ENCODE results near the gene HS2ST1.
"Not testable (repeated sequence)": the region's sequence is repeated elsewhere in the genome, so short reads cannot be mapped to it uniquely, and the experiment has no call there.

HS2ST1 gene

DNA sequence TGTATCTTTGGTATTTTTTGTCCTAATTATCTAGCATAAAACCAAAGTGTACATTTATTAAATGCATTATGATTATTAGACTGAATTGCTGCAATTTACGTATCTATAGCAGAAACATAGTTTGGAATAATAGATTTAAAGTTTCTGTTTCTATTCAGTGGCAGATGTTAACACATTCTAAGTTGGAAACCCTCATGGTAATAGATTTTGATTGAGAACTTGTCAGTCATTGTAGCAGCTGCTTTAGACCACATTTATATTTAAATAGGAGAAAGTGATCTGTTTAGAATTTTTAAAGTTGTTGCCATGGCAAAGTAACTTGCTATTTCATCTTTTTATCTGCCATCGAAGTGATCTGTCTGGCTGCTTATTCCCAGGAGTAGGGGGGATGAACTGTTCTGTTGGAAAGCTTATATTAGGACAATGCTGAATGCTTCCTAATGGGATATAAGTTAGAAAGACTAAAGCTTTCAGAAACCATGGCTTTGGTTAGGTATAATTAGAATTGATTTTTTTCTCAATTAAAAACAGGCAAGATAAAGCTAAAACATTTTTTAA is 61.6 kb downstream of the HS2ST1 start:
- no peak for DNase-seq

DNA sequence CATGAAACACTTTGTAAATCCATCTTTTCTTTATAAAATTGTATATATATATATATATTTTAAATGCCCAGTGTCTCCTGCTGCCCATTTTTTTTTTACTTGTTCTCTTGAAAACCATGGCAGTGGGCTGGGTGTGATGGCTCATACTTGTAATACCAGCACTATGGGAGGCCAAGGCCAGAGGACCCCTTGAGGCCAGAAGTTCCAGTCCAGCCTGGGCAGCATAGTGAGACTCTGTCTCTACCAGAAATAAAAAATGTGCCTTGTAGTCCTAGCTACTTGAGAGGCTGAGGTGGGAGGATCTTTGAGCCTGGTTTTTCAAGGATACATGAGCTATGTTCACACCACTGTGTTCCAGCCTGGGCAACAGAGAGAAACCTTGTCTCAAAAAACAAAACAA is 62.2 kb downstream of the HS2ST1 start:
- no peak for DNase-seq

DNA sequence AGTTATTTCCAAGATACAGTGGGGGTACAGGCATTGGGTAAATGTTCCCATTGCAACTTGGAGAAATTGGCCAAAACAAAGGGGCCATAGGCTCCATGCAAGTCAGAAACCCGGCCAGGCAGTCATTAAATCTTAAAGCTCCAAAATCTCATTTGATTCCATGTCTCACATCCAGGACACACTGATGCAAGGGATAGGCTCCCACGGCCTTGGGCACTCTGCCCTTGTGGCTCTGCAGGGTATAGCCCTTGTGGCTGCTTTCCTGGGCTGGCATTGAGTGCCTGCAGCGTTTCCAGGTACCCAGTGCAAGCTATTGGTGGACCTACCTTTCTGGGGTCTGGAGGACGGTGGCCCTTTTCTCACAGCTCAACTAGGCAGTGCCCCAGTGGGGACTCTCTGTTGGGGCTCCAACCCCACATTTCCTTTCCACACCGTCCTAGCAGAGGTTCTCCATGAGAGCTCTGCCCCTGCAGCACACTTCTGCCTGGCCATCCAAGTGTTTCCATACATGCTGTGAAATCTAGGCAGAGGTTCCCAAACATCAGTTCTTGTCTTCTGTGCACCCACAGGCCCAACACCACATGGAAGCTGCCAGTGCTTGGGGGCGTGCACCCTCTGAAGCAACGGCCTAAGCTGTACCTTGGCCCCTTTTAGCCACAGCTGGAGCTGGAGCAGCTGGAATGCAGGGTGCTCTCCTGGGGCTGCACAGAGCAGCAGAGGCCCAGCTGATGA is 67.2 kb downstream of the HS2ST1 start:
- DNase-seq: no peak

GRCh38 chr1:86983677-86984076 is 69.2 kb downstream of the HS2ST1 start:
- not testable (repeated sequence) for DNase-seq

- DNase-seq: no peak
Observed at GRCh38 chr1:86987446-86987845, 73.0 kb downstream of the HS2ST1 start.

DNA sequence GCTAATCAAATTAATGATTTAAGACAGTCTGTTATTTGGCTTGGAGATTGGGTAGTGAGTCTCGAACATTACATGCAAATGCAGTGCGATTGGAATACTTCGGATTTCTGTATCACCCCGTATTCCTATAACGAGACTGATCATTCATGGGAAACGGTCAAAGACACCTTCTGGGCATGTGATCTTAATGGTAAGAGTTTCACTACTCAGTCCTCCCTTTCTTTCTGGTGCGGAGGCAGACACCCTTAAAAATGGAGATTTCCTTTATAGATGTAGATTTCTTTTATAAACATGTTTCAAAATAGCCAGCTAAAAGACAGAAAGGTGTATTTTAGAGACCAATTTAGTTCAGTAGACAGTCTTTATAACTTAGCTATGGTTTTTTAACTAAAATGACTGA is 74.4 kb downstream of the HS2ST1 start:
- no peak for DNase-seq

- DNase-seq: not testable (repeated sequence)
Observed at GRCh38 chr1:86989690-86990089, 75.3 kb downstream of the HS2ST1 start.

DNA sequence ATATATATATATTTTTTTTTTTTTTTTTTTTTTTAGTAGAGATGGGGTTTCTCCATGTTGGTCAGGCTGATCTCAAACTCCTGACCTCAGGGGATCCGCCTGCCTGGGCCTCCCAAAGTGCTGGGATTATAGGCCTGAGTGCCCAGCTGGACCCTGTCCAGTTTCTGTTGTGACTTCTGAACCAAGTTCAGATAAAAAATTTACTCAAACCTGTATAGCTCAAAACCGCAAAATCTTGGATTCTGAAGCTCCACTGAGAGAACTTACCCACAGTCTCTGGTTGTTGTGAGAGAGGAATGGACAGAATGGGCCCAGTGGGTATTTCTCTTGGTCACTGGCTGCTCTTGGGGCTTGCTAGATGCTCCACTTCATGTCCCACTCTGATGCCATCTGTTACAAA is 76.4 kb downstream of the HS2ST1 start:
- DNase-seq: no peak

DNA sequence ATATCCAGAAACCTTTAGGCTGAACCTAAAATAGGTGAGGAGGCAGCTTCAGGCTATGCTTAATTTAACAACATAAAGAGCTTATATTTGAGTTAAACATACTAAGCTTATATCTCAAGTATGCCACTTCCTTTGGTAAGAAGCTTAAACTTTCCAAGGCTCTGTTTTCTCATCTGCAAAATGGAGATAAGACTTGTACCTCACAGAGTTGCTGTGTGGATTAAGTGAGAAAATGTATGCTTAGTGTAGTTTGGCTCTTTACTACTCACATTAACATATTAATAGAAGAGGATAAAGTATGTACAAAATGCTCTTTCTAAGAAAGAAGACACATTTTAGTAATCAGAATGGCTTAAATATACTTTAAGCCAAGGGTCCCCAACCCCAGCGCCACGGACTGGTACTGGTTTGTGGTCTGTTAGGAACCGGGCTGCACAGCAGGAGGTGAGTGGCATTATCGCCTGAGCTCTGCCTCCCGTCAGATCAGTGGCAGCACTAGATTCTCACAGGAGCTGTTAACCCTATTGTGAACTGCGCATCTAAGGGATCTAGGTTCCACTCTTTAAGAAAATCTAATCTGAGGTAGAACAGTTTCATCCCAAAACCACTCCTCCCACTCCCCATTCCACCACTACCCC is 77.2 kb downstream of the HS2ST1 start:
- no peak for DNase-seq

DNA sequence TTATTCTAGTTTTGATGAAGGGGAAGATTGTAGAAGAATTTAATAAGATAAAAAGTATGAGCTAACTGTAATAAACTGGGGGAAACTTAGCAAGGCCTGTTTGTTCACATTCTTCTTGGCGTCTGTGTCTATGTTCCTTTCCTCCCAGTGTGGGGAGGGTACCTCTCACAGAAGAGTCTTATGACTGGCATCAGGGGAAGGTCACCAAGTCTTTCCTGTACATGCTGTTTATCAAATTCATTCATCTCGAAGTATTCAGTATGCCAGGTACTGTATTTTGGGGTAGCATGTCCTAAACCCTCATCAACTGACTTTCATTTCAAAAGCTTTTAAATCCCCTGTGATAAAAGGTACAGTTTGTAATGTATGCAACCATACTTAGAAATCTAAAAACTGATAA is 78.4 kb downstream of the HS2ST1 start:
- no peak for DNase-seq

GRCh38 chr1:86993269-86993985 is 79.0 kb downstream of the HS2ST1 start:
- no peak for DNase-seq

DNA sequence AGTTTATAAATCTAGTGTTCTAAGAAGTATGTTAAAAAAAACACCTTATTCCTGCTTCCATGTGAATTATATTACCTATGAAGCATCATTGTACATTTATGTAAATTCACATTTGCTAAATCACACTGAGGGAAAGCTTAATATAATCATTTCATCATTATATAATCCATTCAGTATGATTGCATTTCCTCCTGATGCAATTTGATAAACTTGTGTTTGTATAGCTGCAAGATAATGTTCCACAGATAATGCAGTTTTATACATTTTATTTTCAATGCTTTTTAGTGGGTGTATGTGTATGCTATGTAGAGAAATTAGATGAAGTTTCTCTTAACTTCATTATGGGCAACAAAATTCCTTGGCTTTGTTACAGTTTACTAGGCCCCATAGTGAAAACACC is 79.6 kb downstream of the HS2ST1 start:
- no peak for DNase-seq

DNA sequence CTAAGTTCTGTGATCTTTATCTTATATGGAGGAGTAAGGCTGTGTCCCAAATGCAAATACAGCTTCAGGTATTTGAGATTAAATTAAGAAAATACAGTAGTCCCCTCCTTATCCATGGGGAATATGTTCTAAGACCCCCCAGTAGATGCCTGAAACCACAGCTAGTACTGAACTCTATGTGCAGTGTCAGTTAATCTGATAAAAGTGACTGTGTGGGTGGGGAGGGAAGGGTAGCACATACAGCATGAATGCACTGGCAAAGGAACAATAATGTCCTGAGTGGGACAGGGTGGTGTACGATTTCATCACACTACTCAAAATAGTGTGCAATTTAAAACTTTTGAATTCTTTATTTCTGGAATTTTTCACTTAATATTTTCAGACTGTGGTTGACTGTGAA is 83.1 kb downstream of the HS2ST1 start:
- DNase-seq: no peak

DNA sequence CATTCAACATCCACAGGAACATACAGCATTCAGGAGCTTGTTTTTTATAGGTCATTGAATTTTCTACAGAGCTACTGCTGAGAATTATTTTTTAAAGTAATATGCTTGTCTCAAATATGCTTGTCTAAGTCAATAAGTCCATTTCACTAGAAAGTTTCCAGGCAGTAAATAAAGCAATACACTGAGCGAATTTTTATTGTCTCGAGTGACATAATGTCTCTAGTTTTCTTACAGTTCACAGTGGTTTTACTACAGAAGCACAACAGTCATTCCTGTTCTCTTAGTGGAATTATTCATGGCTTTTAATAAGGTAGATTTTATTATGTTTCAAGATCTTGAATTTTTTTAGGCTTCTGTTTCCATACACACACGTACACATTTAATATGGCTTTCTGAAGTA is 83.8 kb downstream of the HS2ST1 start:
- no peak for DNase-seq

- no peak for DNase-seq
Observed at GRCh38 chr1:86998727-86999126, 84.3 kb downstream of the HS2ST1 start.

DNA sequence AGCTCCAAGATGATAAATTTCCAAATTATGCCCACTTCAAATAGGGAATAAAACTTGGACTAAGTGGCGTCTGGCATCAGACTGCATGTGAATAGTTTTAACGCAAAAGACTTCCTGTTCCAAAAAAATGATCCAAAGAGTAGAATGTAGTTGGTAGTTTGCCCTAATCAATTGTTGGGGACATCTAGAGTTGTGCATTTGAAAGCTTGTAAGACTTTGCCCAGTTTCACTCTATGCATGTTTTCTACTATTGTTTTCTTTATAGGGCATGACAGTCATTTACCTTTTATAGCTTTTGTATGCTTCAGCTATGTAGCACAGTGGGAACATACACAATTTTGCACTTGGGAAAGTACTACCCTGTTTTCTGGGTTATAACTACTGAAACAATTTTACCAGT is 86.0 kb downstream of the HS2ST1 start:
- DNase-seq: no peak

GRCh38 chr1:87004857-87005256 is 90.4 kb downstream of the HS2ST1 start:
- DNase-seq: no peak

- no peak for DNase-seq
Observed at GRCh38 chr1:87007323-87007722, 92.9 kb downstream of the HS2ST1 start.

GRCh38 chr1:87013385-87013784 is 99.0 kb downstream of the HS2ST1 start:
- DNase-seq: not testable (repeated sequence)

DNA sequence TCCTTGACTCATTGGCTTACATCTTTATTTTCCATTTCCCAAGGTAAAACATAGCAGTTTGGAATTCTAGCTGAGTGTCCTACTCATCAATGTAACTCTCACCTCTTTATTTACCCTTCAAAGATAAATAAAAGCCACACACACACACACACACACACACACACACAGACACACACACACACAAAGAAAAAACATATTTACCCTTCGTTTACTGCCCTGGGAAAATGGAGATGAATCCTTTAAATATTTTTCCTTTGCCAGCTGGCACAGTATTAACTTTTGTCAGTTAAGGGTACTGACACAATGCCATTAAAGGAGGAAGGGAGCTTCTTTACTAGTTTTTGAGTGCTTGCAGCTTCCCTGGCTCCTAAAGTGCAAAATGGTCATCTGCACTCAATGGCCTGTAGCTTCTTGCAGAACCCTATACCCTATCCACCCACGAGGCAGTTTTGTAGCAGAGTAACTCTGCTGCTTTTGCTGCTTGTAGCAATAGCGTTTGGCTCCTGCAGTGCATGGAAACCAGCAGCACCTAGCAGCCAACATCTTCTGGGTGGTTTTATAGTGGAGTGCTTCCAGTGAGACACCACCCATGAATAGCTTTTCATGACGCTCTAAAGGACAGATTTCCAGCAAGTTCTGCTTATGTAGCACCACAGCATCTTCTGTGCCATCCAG is 103.7 kb downstream of the HS2ST1 start:
- DNase-seq: no peak

DNA sequence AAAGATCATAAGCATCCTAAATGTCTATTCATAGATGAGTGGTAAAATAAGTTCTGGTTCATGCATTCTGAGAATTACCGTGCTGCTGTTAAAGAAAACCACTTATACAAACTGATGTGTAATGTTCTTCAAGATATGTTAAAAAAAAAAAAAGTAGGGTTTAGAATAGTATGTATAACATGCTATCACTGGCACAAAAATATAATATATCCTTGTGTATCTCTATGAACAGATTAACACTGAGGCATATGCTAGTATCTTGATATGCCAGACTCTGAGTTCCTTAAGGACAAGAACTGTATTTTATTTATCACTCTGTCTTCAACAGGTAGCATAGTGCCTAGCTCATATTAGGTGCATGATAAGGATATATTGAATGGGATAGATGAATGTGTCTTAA is 108.9 kb downstream of the HS2ST1 start:
- DNase-seq: no peak

DNA sequence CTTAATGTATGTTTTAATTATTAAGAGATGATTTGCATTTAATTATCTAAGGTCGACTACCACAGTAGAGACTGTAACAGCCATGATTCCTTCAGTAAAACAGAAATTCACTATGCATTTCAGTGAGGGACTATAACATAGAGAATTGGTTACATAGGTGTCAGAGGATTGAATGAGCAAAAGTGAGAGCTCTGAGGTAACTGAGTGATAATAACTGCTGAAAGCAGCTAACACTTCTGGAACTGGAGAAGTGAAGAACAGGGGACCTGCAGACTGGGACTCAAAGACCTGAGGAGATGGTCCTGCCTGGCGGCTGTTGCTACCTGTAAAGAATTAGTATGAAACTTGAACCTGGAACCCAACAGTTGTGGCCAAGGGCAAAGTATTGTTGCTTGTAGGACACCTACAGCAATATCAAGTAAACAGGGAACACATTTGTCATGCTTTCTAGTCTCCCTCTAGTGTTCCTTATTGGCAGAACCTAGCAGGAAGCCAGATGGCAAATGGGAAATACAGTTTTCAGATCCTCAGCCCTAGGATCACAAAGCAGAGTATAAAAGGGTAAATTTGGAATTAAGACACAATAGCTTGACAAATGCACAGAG is 110.6 kb downstream of the HS2ST1 start:
- DNase-seq: no peak

DNA sequence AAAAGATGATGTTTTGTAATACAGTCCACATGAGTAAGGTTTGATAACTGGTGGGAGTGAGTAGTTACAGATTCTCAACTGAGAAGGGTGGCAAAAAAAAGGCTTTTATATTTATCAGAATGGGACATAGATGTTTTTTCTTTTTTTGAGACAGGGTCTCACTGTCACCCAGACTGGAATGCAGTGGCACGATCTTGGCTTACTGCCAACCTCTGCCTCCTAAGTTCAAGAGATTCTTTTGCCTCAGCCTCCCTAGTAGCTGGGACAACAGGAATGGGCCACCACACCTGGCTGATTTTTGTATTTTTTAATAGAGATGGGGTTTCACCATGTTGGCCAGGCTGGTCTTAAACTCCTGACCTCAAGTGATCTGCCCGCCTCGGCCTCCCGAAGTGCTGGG is 113.1 kb downstream of the HS2ST1 start:
- DNase-seq: not testable (repeated sequence)
